GM21423 (cell line): ENCODE data around the gene ZNF394.

Source experiments
- ATAC-seq: cut with Tn5 transposase; IDR thresholded peaks from one replicate; pipeline ENCODE4 v1.9.1; 2021; ENCODE audit warnings: mild to moderate bottlenecking, moderate library complexity; ENCODE audit not compliant: unreplicated experiment

The ZNF394 gene

DNA sequence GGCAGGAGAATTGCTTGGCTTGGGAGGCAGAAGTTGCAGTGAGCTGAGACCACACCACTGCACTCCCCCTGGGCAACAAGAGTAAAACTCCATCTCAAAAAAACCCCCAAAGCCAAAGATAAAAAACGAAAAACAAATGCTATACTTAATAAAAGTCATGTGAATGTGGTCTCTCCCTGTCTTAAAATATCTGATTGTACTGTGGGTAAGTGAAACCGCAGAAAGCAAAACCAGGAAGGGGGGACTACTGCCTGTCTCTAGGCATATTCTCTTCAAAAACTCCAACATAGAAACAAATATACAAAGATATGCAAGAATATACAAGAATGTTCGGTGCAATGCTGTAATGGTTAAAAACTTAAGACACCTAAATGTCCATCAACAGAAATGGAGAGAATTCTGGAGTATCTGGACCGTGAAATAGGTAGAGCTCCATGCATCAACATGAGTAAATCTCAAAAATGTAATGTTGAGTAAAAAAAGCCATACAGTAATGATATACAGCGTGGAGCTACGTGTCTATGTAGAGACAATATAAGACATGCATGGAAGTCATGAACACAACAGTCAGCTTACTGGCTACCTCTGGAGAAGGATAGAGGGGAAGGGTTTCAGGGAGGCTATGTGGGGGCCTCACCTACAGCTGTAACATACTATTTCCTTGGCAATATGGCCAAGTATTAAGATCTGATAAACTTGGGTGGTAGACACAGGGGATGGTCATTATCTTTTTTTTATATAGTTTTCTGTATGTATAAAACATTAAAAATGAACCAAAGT lies 2.1 kb downstream of the ZNF394 start:
- ATAC-seq = no peak

DNA sequence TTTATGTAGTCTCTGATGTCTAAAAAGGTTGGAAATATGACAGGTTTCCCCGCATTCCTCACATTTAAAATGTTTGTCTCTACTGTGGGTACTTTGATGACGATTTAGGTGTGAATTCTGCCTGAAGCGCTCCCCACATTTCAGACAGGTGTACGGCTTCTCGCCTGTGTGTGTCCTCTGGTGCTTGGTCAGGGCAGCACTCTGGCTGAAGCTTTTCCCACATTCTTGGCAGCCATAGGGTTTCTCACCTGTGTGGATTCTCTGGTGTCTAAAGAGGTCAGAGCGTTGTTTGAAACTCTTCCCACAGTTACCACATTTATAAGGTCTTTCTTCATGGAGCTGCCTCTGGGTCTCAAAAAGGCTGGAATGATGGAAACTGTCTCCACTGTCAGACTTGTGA lies 6.3 kb downstream of the ZNF394 start:
- no peak for ATAC-seq

DNA sequence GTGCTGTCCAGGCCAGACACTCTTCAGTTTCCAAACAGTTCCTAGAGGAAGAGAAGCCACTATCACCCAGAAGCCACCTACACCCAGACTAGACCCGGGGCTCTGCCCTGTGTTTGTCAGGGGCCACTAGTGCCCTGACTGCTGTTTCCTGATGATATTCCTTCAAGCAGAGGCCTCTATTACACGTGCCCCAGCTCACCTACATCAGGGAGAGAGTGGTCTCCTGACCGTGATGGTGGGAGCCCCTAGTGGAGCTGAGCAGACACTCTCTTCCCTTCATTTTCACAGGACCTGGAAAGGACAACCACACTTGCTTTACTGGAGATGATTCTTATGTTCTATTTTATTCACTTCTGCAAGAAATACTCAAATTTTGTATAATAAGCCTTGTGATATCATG lies 9.2 kb downstream of the ZNF394 start:
- ATAC-seq = no peak

DNA sequence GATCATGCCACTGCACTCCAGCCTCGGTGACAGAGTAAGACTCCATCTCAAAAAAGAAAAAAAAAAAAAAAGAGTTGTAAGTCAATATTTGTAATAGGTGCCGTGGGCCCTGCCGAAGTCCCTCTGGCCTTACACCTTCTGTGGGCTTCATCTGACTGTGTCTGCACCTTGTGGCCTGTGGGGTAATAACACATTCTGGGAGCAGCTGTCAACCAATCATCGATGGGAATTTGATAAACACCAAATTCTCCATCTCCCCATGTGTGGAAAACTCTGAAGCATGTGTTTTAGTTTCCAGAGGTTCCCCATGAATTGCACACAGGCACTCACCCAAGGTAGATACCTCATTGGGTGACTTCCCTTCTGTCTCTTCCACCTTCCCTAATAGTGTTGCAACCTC lies 10.8 kb downstream of the ZNF394 start:
- ATAC-seq = no peak

DNA sequence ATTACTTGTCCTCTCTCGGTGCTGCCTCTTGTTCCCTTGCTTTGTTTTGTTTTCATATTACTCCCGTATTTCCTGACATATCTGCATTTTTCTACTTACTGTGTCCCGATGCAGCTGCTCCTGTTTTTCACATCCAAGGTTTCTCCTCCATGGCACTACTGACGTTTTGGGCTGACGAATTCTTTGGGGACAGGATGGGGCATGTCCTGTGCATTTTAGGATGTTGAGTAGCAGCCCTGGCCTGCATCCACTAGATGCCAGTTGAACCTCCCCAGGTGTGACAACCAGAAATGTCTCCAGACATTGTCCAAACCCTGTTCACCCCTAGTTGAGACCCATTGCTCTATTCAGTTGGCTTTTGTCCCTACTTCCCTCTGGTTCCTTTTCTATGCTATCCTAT lies 15.0 kb downstream of the ZNF394 start:
- ATAC-seq = no peak

DNA sequence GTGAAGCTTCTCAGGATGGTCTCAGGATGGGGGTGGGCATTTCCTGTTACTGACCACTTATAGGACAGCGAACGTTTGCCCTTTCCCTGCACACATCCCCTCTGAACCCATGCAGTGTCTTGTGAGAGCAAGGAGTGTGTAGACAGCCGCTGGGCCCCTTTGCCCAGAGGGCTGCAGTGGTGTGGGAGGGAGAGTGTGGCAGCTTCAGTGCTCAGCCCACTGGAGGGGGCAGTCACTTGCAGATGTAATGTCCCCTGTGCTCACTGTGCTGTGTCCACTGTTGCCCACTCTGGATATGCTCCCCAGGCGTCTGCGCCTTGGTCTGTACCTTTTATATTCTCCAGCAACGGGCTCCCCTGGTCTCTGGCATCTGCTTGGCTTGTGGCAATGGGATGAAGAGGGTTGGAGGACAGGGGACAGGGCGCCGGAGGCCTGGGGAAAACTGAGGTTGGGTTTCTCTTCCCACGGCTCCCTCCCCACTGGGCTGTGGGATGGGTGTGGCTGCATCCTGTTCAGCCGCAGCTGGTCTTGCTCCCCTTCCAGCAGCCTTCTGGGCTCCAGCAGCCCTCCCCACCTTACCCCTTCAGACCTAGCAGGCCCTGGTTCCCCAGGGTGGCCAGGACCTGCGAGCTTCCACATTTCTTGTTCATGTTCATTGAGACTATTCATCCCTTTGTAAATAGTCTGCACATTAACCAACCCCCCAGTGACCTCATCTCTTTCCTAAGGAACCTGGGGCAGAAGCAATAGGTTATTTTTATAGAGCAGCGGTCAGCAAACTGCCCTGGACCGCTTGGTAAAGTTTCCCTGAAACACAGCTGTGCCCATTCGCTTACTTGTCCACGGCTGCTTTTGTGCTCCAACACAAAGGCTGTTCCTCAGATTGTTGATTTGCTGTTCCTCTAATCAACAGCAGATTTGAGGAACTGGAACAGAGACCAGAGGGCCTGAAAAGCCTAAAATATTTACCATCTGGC lies 21.3 kb downstream of the ZNF394 start:
- ATAC-seq = no peak

DNA sequence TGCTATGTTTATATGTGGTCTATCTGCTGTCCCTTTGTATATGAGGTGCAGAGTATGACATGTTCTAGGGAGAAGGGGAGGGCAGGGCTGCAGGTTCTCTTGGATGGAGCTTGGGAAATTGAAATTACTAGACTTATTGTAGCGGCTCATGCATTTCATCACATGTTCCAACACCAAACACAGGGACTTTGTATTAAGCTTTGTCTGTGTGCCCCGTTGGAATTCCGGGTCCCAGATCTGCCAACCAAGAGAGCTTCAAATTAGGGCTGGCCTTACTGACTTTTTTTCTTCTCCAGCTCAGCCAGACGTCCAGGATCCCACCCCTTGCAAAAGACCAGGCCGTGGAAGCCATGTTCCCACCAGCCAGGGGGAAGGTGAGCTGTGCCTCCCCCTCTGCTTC lies 24.0 kb downstream of the ZNF394 start:
- ATAC-seq = no peak

DNA sequence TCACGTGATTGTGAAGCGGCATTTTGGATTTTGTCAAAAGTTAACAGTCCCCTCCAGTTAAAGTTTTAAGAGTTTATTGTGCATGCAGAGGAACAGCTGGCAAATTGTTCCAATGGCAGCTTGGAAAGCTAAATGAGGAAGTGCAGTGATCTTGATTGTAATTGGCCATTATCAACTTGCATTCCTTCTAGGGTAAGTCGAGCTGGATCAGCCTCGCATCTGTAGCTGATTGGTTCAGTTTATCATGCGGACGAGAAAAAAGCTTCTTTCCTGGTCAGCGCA lies 26.8 kb downstream of the ZNF394 start:
- no peak for ATAC-seq

DNA sequence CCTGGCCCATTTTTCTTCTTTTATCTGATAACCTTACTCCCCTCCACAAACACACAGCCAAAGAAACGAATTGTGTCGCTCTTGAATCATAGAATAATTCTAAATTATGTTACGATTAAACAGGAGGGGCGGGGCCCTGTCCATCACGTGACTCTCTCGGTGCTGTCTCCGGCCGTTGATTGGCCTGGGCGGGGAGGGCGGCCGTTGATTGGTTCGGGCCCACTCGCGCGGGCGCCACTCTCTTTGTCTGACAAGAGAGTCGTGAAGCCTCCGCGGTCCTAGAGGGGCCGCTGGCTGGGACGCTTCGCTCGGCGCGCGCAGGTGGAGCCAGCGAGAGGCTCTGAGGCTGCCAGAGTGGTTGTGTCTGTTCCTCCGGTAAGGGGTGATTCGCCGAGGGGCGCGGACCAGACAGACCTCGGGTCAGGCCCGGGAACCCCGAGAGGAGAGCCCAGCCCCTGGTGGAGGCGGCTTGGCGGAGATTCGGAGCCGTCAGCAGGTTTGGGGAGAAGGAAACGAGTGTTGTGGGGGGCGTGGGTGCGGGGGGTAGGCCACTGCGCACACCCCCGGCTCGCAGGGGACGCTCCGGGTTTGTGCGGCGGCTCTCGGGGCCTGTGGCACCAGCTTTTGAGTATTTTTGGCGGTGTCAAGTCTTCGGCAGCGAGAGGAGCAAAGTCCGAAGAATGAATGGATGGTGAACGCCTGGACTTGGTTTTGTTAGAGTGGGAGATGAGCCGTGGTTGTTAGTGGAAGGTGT lies 27.3 kb downstream of the ZNF394 start, which contains the start of gene ZNF789:
Gene ZNF789, plus strand, starts transcription at position 330 of the 754 bp plus-strand sequence. CDS start 3,567 bp downstream, outside the sequence.
- ATAC-seq = peak; percentile 94

DNA sequence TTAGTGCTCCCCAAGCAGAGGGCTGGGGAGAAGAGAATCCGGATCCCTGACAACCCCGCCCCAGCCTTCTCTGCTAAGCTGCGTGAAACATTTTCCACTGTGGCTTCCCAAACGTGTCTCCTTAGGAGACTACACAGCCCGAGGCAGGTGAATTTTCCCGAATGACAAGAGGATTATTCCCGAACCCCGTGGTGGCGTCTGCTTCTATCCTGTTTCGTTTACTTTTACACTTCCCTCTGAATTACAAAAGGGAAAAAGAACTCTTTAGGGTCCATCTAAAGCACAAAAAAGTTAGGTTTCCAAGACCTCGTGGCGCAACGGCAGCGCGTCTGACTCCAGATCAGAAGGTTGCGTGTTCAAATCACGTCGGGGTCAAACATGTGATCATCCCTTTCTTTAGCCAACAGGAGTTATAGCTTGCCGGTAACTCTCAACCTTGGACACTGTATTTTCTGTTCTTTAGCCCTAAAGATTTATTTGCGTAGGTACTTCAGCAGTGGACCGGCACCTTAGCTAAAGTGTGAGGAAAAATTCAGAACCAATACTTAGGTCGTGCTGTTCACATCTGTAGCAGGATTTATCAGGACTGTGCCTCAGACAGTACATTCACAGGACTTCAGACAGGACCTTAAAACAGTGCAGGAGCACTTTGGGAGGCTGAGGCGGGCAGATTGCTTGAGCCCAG lies 30.6 kb downstream of the ZNF394 start:
- no peak for ATAC-seq

DNA sequence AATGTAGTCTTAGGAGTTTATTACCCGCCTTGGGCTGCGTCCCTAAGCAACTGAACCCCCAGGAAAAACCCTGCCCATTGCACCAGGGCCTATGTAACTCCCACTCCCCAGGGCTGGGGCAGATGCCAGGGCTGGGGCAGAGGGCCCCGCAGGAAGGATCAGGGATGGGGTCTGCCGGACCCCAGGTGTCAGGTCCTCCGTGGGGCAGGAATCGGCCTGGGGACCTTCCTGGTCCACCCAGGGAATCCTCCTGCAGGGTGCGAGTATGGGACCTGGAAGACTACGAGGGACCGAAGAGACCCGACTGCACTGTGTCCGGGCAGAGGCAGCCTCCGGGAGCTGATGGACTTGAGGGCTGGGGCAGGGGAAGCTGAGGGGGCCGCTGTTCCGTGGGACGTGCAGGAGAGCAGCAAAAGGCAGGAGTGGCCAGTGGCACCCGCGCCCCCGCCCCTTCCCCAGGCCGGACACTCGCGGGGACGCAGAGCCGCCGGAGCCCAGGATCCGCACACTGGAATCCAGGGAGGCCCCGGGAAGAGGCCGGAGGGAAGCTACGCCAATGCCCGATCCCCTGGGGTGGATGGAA lies 31.7 kb downstream of the ZNF394 start:
- ATAC-seq = no peak

DNA sequence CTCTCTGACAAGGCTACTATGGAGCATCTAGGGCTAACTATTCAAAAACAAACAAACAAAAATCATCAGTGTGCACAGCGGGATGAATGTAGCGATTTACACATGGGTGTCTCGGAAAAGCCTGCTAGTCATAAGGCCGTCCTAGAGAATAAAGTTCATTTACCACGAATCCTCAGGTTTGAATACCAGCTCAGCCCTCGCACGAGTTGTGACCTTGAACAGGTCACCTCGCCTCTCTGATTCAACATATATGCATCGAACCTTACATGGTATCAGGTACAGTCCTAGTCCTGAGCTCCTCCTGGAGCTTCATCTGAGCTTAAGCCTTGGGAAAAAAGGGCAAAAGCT lies 34.7 kb downstream of the ZNF394 start:
- no peak for ATAC-seq

DNA sequence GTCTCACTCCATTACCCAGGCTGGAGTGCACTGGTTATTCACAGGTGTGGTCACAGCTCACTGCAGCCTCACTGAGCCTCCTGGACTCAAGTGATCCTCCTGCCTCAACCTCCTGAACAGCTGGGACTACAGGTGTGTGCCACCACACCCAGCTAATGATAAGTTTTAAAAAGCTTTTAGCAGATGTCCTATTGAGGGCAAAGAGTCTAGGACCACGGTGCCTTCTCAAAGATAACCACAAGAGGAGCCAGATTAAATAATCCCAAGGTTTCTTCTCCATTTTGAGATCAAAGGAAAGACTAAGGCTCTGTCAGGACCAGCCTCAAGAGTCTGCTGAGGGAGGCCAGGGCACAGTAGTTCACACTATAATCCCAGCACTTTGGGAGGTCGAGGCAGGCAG lies 38.9 kb downstream of the ZNF394 start:
- no peak for ATAC-seq

DNA sequence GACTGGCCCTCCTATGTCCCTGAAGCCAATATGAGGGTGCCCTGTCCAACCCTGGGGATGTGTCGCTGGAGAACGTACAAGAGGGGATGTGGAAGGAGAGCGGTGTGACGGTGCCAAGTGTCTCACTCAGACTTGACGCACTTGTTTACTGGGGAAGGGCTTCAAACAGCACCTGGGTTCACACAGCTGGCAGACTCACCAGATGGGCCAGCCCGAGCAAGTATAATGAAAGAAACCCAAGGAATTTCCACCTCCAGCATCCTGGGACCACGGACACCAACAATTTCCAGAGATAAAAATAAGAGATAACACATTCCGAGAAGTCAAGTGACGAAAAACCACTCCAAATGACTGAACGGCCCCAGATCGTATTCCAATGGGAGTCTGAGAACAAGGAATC lies 39.4 kb downstream of the ZNF394 start:
- no peak for ATAC-seq

DNA sequence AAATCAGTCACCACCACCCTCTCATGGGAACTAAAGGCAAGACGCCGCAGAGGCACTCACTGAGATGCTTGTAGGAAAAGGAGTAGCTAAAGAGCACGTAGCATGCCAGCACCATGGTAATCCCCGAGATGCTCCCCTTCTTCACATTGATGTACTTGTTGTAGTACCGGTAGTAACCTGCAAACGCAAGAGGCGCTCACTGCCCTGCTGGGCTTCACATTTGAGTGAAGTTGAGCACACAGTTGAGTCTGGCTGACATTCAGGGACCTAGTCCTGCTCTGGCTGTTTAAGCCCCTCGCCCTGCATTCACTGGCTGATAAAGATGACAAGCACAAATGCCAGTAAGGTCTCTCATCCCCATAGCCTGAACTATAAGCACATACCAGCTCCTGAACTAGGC lies 41.0 kb downstream of the ZNF394 start:
- no peak for ATAC-seq

DNA sequence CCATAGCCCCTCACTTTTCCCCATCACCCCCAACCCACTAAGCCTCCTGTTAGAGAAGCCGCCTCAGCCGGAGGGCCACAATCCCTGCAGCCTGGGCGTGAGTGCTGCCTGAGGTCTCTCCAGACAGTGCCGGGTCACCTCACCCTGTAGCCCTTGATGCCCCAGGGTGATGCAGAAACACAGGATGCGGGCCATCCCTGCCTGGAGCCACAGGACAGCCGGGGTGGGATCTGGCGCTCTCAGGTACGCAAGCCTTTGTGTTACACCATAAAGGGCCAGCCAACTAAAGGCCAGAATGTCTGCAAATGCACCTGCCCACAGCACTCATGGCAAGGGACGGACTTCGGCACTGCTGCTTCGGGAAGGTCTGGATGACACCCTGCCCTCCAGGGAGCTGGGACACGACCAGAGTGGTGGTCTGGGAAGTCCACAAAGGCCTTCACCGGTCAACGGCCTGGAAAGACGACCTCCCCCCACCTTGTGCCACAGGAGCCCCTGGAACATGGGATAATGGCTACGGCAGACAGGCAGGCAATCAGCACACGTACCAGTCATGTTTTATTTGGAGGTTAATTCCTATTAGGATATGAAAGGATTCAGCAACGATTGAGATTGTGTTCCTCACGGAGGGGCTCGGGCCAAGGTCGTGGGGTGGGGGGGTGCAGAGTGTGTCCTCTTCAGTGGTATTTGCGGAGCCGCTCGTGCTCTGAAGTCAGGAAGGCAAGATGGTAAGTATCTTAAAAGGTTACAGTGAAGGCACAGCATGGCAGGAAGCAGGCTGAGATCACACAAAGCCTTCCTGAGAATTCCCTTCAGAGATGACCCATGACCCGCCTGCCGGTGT lies 42.2 kb downstream of the ZNF394 start:
- ATAC-seq = no peak

DNA sequence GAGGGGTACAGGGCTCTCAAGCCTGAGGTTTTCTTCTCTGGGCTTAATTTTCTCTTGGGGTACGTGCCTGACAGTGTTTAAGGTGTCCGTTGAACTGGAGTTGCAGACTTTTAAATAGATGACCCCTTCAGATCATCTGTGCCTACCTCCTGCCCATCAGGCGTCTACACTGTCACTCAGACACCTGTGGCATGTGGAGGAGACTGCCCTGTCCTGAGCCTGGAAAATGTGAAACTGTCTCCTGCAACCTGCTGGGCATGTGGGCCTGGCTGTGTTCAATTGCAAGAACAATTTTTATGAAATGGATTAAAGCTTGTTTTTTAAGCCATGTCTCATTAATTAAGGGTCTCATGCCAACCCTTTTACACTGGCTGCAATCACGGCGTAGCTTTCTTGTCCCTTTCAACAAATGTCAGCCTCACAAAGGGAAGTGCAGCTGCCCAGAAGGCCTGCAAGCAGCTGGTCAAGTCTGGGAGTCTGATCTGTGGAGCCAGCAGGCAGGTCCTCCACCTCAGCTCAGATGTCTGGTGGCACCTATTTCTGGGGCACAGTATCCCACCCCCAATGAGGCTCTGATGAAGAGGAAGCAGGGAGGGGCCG lies 42.9 kb downstream of the ZNF394 start:
- no peak for ATAC-seq

DNA sequence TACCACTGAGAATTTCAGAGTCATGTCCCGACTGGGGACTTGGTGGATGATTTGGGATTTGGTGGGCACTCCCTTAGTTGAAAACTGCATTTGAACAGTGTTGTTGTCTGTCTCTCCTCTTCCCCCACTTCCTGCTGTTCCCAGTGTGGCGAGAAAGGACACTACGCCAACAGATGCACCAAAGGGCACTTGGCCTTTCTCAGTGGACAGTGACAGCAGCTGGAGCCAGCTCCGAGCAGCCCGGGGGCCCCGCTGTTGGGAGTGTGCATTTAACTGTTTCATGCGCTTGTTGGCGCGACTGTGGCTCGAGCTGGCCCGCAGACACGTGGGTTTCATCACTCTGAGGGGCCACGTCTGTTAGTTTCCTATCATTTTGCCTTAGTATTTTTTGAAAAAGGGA lies 43.8 kb downstream of the ZNF394 start:
- ATAC-seq = no peak

DNA sequence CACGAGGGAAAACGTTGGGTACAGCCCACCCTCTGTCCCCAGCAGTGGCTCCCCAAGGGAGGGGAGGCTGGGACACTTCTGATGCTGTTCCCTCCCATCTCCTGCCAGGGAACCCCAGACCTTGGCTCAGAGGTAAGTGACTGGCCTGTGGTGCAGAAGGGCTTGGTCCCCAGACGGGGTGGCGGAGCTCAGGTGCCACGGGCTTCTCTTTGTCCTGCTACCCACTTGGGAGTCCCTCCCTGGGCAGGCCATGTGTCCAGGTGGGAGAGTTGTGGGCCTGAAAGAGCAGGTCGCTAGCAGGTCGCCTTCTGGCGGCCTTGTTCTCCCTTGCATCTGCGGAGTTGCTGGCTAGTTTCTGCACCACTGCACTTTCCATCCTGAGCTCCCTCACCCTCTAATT lies 44.2 kb downstream of the ZNF394 start:
- no peak for ATAC-seq
